Measurements from ENCODE around the gene CASQ1. TPM values are rescaled to one million over a fixed set of nuclear protein-coding genes. Genes with fewer than 3 reads are reported as not detected.

CASQ1 gene
- total and polyA plus RNA-seq, 9 of the 15 experiments (the other 6 are each of a cell fraction or from before 2014, with no cell fraction given), result not detected

DNA sequence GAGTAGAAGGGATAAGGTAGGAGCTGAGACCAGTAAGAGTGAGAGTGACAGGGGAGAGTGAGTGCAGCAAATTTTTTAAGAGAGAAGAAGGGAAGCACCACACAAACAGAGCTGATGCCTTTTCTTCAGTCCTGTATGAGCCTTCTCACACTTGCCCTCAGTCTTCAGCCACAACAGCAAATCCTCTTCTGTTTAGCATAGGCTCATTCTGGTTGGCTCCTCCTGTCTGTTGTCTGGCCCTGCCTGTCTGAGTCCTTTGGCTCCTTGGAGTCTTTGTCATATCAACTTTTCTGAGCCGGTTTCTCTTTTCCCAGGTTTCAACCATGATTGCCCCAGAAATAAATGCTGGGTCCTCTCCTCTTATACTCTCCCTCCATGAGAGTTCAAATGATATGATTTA is 12.7 kb upstream of the CASQ1 start (continued):
- TF ChIP-seq MXD1 (CRISPR knock-in tag; IDR thresholded peaks at IDR 0.05; ENCODE audit: borderline replicate concordance, poor library complexity, severe bottlenecking), result no peak
- no peak for TF ChIP-seq PHB2 (IDR thresholded peaks at IDR 0.05; ENCODE audit: low read depth)
- TF ChIP-seq, protein P1, sequence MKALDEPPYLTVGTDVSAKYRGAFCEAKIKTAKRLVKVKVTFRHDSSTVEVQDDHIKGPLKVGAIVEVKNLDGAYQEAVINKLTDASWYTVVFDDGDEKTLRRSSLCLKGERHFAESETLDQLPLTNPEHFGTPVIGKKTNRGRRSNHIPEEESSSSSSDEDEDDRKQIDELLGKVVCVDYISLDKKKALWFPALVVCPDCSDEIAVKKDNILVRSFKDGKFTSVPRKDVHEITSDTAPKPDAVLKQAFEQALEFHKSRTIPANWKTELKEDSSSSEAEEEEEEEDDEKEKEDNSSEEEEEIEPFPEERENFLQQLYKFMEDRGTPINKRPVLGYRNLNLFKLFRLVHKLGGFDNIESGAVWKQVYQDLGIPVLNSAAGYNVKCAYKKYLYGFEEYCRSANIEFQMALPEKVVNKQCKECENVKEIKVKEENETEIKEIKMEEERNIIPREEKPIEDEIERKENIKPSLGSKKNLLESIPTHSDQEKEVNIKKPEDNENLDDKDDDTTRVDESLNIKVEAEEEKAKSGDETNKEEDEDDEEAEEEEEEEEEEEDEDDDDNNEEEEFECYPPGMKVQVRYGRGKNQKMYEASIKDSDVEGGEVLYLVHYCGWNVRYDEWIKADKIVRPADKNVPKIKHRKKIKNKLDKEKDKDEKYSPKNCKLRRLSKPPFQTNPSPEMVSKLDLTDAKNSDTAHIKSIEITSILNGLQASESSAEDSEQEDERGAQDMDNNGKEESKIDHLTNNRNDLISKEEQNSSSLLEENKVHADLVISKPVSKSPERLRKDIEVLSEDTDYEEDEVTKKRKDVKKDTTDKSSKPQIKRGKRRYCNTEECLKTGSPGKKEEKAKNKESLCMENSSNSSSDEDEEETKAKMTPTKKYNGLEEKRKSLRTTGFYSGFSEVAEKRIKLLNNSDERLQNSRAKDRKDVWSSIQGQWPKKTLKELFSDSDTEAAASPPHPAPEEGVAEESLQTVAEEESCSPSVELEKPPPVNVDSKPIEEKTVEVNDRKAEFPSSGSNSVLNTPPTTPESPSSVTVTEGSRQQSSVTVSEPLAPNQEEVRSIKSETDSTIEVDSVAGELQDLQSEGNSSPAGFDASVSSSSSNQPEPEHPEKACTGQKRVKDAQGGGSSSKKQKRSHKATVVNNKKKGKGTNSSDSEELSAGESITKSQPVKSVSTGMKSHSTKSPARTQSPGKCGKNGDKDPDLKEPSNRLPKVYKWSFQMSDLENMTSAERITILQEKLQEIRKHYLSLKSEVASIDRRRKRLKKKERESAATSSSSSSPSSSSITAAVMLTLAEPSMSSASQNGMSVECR (CRISPR knock-in tag; IDR thresholded peaks at IDR 0.05), result no peak
- TF ChIP-seq FOXJ2 (tag; IDR thresholded peaks at IDR 0.05), result no peak

DNA sequence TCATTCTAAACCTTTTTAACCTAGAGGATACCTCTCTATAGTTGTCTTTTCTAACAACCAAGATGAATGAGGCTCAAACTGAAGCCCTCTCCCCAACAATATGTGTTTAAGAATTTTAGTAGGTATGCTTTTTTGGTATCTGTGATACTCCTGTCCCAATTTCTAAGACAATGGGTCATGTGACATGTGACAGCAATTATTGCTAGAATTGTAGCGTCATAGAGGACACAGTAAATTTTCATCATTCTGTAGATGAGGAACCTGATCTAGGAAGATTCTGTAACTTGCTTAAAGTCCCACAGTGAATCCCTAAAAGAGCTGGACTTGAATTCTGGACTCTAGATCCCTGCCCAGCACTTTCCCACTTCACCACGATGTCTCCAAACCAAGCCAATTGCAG is 11.6 kb upstream of the CASQ1 start:
- ATAC-seq, result no peak
- Histone ChIP-seq H3K4me3 (no peak overlapping the region), H3K9ac (ENCODE audit: insufficient read depth in 1 of 2, low read depth in 2 of 2, low read length in 2 of 2) (no peak overlapping the region), H3K4me2 (ENCODE audit: insufficient read depth, low read length) (no peak overlapping the region), H3K79me2 (ENCODE audit: control insufficient read depth, insufficient read depth, low read length) (no peaks in the 10 kb centered on the region), H3K27ac (ENCODE audit: extremely low read depth, low read depth, low read length) (no peak overlapping the region), H3K4me1 (replicated peaks in 1 of 2; ENCODE audit: control insufficient read depth in 2 of 2, insufficient read depth in 2 of 2, low read length in 2 of 2) (no peaks in the 10 kb centered on the region), H3K27me3 (ENCODE audit: control insufficient read depth in 2 of 2, insufficient read depth in 2 of 2, low read length in 2 of 2) (peaks cover 45 to 56% of the 10 kb centered on the region in 2 experiments), H2AFZ (ENCODE audit: low read depth, low read length) (no peak overlapping the region), H3K9me3 (replicated peaks; ENCODE audit: control insufficient read depth, insufficient read depth, low read depth, low read length) (no peaks in the 10 kb centered on the region), H3K36me3 (ENCODE audit: control insufficient read depth, insufficient read depth, low read length) (no peaks in the 10 kb centered on the region), H3K9me1 (ENCODE audit: control insufficient read depth, insufficient read depth, low read length) (no peaks in the 10 kb centered on the region), H4K20me1 (replicated peaks; ENCODE audit: control insufficient read depth, insufficient read depth, low read length) (no peaks in the 10 kb centered on the region)
- WGBS (ENCODE audit: insufficient coverage, low coverage, missing lambda C conversion rate), result 3% methylated on average over 2 of the region's 2 CpGs
- DNase-seq (ENCODE audit: extremely low read depth in 1 of 4, low spot score in 3 of 4), result no peak
- no TSS peak for BruUV-seq (replicated peaks)
- in situ Hi-C loops (cut with MboI), result no loop called here
- no peak for FAIRE-seq
- POLR2A ChIA-PET, result interaction anchor here (0.6 kb wide), 1 partner anchor 78 kb away, joined by 3 read pairs; no protein-coding TSS in a partner anchor
- intact Hi-C loops (cut with micrococcal nuclease), result no loop called here
- no peak for TF ChIP-seq VEZF1 (CRISPR knock-in tag; IDR thresholded peaks at IDR 0.05)
- TF ChIP-seq RAD51 (IDR thresholded peaks at IDR 0.05; ENCODE audit: borderline replicate concordance, low read depth), result peak; percentile 21; the same call in 1 of the 2 replicates
- peak; percentile 87 for TF ChIP-seq TFE3 (CRISPR knock-in tag; IDR thresholded peaks at IDR 0.05)
- TF ChIP-seq SIN3B (IDR thresholded peaks at IDR 0.05; ENCODE audit: low read depth), result no peak
- CTCF ChIA-PET (ENCODE audit: low intra/inter-chr PET ratio), result no interaction called here

Measured in K562 (cell line).